NCI-H748 (cell line): ENCODE measurements around the gene FUT7.
"Not testable (repeated sequence)": the region's sequence is repeated elsewhere in the genome, so short reads cannot be mapped to it uniquely, and the experiment has no call there.

Experiments used
- DNase-seq: peaks from one replicate; lab custom pipeline; 2025; ENCODE audit not compliant: unreplicated experiment; lab: John Stamatoyannopoulos, UW

FUT7 gene

GRCh38 chr9:137034039-137034708 lies 2.3 kb upstream of the FUT7 start:
- peak; percentile 34 for DNase-seq

DNA sequence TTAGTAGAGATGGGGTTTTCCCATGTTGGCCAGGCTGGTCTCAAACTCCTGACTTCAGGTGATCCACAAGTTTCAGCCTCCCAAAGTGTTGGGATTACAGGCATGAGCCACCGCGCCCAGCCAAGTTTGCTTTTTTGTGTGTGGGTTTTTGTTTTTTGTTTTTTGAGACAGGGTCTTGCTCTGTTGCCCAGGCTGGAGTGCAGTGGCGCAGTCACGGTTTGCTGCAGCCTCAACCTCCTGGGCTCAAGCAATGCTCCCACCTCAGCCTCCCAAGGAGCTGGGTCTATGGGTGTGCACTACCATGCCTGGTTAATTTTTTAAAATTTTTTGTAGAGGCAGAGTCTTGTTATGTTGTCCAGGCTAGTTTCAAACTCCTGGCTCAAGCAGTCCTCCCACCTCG lies 1.6 kb upstream of the FUT7 start:
- not testable (repeated sequence) for DNase-seq

GRCh38 chr9:137032858-137033257 lies 970 bp upstream of the FUT7 start:
- no peak for DNase-seq

DNA sequence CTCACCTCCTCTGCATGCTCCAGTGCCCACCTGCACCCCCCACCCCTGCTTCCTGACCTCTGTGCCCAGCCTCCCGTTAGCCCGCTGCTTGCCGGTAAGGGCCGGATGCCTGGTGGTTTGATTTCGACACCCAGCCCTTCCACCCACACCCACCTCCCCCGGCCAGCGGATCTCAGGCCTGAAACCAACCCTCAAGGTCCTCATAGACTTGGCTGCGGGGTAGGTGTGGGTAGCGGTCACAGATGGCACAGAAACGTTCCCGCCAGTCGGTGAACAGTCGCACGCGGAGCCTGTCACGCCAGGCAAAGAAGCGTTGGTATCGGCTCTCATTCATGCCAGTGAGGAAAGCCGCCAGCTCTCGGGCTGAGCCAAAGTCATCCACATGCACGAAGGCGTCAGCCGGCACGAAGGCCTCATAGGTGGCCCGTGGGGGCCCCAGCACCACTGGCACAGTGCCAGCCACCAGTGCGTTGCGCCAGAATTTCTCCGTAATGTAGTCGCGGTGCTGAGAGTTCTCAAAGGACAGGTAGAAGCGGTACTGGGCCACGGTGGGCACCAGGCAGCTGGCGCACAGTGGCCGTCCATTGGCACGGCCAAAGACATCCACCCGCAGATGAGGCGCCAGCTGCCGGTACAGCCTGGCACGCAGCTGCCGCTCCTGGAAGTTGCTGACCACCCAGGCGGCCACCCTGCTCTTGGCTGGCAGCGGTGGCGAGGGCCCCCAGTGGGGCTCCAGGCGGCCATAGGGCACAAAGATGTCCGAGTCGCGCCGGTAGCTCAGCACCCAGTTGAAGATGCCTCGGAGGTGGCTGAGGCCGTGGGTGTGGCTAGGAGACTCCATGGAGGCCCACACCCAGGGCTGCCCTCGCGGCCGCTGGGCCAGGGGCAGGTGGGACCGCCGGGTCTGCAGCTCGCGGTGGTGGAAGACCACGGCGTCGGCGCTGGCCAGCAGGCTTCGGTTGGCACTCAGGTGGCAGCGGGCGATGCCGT lies 1.1 kb downstream of the FUT7 start:
- DNase-seq: no peak

DNA sequence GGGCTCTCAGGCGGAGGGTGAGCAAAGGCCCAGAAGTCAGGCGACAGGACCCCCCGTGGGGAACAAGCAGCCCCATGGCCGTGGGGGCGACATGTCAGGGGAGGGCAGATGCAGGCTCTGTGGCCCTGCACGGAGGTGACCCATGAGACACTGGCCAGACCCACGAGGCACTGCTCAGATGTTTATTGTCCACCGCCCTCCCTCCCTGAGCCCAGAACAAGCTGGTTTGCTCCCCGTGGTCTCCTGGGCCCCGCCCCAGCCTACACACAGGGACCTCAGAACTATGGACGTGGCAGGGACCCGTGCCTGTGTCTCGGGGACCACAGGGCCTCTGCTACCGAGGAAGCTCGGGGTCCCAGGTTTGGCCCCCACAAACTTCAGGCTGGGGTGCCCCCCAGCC lies 1.9 kb downstream of the FUT7 start:
- no peak for DNase-seq

DNA sequence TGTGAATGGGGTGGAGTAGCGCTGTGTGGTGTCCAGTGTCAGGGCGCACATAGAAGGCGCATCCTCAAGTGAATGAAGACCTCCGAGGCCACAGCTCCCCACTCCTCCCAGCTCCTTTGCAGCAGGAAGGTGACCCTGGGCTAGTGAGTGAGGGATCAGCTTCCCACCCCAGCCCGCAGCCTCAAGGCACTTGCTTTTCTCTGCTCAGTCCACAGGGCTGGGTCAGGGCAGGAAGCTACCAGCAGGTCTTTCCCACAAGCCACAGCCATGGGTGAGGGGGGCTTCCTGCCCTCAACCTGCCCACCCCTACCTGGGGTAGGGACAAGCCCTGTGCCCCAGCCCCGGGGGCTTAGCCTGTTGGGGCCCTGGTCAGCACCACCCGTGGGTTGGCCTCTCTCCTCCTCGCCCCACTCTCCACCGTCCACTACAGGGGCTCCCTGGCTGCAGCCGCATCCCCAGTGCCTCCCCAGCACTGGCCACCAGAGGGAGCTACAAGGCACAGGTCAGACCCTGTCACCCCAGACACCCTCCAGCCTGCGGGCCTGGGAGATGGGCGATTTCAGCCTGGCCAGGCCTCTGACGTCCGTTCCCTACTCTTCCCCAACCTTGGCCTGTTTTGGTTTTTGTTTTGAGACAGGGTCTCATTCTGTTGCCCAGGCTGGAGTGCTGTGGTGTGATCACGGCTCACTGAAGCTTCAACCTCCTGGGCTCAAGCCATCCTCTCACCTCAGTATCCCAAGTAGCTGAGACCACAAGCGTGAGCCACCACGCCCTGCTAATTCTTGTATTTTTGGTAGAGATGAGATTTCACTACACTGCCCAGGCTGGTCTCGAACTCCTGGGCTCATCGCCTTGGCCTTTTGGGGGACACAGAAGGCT lies 2.6 kb downstream of the FUT7 start:
- DNase-seq: peak; percentile 72

GRCh38 chr9:137028263-137029057 lies 3.4 kb downstream of the FUT7 start:
- DNase-seq: peak; percentile 76

DNA sequence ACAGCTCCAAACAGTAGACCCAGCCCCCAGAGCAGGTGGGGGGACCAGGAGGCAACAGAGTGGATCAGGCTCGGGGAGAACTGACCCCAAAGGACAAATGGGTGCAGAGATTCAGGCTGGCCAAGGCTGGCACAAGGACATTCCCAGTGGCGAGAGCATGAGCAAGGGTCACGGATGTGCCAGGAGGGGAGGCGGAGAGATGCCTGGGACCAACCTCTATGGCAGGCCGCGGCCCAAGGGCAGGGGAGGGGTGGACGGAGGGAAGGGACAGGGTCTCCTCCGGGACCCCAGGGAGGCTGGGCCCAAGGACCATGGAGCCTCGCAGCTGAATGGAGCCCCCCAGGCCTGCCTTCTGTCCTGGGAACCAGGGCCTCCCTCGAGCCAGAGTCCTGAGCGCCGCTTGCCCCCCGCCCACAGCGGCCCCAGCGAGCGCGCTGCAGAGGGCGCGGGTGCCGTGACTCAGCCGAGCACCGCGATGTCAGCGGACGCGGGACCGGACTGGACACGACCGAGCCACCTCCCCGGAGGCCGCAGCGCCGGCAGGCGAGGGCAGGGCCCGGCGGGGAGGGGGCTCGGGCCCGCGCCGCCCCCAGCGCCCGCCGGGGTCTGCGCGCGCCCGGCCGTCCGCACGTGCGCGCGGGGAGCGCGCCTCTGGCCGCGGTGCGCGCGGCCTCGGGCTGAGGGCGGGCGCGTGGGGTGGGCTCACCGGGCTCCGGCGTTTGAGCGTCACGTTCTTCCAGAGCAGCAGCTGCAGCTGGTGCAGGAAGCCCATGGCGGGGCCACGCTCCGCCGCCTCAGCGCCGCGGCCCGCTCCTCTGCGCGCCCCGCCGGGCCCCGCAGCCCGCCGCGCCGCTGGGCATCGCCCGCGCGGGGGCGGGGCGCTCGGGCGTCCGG lies 4.3 kb downstream of the FUT7 start, which contains the start of gene ABCA2:
Gene ABCA2, minus strand, starts transcription at position 869 of the 894 bp plus-strand sequence. Its CDS starts 97 bp downstream, at position 772.
- peak; percentile 60 for DNase-seq

DNA sequence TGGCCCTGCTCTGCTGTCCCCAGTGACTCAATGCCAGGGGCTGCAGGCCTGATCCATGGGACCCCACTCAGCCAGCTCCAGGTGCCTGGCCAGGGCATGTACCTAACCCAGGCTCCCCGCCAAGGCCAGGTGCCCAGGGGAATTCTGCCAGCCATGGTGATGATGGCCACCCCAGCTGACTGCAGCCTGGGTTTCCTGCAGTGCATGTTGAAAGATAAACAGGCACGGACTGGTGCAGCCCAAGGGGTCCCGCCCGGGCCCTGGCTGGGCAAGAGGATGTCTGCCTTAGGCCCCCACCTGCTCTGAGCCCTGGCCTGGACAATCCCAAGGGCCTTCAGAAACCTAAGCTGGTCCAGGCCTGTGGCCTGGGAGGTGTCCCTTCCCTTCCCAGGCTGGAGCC lies 5.1 kb downstream of the FUT7 start:
- DNase-seq: no peak

- no peak for DNase-seq
Measured at GRCh38 chr9:137026384-137026783, 5.5 kb downstream of the FUT7 start.

- DNase-seq: peak; percentile 94
Measured at GRCh38 chr9:137025517-137025966, 6.3 kb downstream of the FUT7 start.

GRCh38 chr9:137023583-137023991 lies 8.3 kb downstream of the FUT7 start:
- no peak for DNase-seq

DNA sequence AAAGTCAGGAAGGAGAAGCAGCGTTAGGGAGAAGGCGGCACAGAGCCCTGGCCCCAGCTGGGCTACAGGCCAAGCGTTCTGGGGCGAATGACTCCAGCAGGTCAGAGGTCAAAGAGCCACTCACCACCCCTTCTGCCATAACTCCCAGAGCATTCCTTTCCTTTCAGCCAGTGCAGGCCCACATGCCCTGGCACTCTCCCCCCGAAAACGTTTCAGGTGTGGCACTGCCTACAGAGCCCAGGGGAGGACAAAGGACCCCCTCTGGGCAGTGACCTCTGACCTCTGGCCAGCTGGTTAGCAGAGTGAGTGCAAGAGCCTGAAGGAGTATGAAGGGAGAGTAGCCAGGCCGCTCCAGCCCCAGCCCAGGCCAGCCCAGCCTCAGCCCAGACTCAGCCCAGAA lies 8.7 kb downstream of the FUT7 start:
- DNase-seq: no peak

DNA sequence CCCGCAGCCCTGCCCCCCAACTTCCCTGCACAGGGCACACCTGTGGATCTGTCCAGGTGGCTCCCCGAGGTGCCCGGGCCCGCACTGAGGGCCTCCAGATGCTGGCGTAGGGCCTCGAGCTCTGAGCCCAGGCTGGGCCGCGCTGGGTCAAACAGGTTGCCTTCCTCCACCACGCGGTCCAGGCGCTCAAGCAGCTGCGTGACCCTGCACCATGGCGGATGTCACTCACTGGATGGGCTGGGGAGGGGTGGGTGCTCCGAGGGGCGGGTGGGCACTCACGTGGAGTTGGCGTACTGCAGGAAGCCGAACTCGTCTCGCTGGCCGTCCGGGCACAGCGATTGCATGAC lies 9.3 kb downstream of the FUT7 start:
- no peak for DNase-seq

GRCh38 chr9:137021979-137022661 lies 9.8 kb downstream of the FUT7 start:
- DNase-seq: peak; percentile 84

GRCh38 chr9:137021568-137021978 lies 10.3 kb downstream of the FUT7 start:
- no peak for DNase-seq

DNA sequence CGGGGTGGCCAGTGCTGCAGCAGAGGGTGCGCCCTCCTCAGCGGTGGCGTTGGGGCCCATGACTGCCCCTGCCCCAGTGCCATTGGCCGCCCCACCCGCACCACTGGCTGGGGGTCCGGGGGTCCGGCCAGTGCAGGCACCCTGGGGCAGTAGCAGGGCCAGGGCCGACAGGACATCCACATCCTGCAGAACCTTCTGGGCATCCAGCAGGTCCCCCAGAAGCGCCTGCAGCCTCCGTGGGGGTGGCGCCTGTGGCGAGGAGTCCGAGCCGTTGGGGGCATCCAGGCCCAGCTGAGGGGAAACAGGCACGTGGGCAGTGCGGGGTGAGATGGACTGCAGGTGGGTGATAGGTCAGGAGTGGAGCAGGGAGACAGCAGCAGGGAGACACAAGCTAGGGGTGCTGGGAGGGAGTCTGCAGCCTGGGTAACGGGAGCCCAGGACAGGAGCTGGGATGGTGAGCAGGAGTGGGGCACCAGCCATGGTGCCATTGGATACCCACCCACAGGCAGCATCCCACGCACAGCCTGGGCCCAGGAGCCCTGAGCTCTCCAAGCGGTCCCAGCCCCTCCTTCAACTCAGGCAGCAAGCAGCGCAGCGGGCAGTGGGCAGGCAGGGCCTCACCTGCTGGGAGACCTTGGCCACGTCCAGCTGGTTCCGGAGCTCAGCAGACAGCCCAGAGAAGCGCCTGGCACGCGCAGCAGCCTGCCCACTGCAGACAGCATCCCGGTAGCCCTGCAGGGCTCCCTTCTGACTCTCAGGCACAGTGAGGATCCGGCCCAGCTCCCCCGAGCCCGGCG lies 10.9 kb downstream of the FUT7 start:
- DNase-seq: no peak
